ENCODE results near the gene GLT1D1.

DNA sequence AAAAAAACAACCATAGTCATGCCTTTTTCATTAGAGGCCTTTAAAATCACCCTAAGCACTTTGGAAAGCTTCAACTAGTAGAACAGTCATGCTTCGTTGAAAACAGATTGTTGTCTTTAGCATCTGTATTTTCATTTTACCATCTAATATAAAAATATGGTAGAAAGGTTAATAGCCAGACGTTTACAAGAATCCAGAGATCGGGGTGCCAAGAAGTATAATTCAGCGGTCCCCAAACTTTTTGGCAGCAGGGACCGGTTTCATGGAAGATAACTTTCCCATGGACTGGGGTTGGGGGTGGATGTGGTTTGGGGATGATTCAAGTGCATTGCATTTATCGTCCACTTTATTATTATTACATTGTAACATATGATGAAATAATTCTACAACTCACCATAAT, 138.4 kb downstream of the GLT1D1 start:
- TF ChIP-seq, protein P1, sequence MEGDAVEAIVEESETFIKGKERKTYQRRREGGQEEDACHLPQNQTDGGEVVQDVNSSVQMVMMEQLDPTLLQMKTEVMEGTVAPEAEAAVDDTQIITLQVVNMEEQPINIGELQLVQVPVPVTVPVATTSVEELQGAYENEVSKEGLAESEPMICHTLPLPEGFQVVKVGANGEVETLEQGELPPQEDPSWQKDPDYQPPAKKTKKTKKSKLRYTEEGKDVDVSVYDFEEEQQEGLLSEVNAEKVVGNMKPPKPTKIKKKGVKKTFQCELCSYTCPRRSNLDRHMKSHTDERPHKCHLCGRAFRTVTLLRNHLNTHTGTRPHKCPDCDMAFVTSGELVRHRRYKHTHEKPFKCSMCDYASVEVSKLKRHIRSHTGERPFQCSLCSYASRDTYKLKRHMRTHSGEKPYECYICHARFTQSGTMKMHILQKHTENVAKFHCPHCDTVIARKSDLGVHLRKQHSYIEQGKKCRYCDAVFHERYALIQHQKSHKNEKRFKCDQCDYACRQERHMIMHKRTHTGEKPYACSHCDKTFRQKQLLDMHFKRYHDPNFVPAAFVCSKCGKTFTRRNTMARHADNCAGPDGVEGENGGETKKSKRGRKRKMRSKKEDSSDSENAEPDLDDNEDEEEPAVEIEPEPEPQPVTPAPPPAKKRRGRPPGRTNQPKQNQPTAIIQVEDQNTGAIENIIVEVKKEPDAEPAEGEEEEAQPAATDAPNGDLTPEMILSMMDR (IDR thresholded peaks at IDR 0.05) = no peak
- TF ChIP-seq POLR2A (IDR thresholded peaks at IDR 0.05) = no peak

Data from Peyer's patch (tissue), 4 donors.